HepG2 (cell line): Measurements from ENCODE around the gene MED12. TPM values are rescaled to one million over a fixed set of nuclear protein-coding genes. Genes with fewer than 3 reads are reported as not detected.

ENCODE experiments used
- AKAP8 ChIP-seq: sonication (generic); formaldehyde crosslinking; IDR thresholded peaks from 2 replicates; pipeline ENCODE4 v1.5.1; 2020; ENCODE audit warnings: mild to moderate bottlenecking, missing genetic modification reagents
- EED ChIP-seq: sonication (generic); formaldehyde crosslinking; IDR thresholded peaks from 2 replicates; pipeline ENCODE4 v1.5.0; 2020; ENCODE audit warnings: mild to moderate bottlenecking, missing genetic modification reagents
- GATAD2A ChIP-seq: IDR thresholded peaks from 2 replicates; pipeline ENCODE4 v1.6.1; 2016
- HDAC6 ChIP-seq: fragments of 200-600 bp; sonication (generic); IDR thresholded peaks from 2 replicates; pipeline ENCODE4 v1.7.0; 2017; ENCODE audit warnings: mild to moderate bottlenecking, antibody characterized with exemption, low read length, low read depth
- JUN ChIP-seq: sonication (generic); formaldehyde crosslinking; IDR thresholded peaks from 2 replicates; pipeline ENCODE4 v1.4.0; 2020; ENCODE audit warnings: mild to moderate bottlenecking, missing genetic modification reagents
- NCOA2 ChIP-seq: sonication (generic); formaldehyde crosslinking; IDR thresholded peaks from 2 replicates; pipeline ENCODE4 v1.8.0; 2022; ENCODE audit warnings: inconsistent platforms
- PAF1 ChIP-seq: IDR thresholded peaks from 2 replicates; pipeline ENCODE4 v1.6.1; 2016; ENCODE audit warnings: missing genetic modification reagents, missing compliant biosample characterization
- RCOR2 ChIP-seq: IDR thresholded peaks from 2 replicates; pipeline ENCODE4 v1.6.1; 2016; ENCODE audit warnings: missing biosample characterization, missing genetic modification reagents
- SALL1 ChIP-seq: sonication (generic); formaldehyde crosslinking; IDR thresholded peaks from 2 replicates; pipeline ENCODE4 v1.8.0; 2022; ENCODE audit warnings: mild to moderate bottlenecking, missing genetic modification reagents
- TBX3 ChIP-seq: fragments of 450-650 bp; IDR thresholded peaks from 2 replicates; pipeline ENCODE4 v1.6.1; 2017; ENCODE audit warnings: antibody characterized with exemption, mild to moderate bottlenecking, inconsistent platforms, borderline replicate concordance
- TRIM24 ChIP-seq: sonication (generic); formaldehyde crosslinking; IDR thresholded peaks from 2 replicates; pipeline ENCODE4 v1.8.0; 2022; ENCODE audit warnings: mild to moderate bottlenecking, missing genetic modification reagents
- ZNF124 ChIP-seq: sonication (generic); formaldehyde crosslinking; IDR thresholded peaks from 2 replicates; pipeline ENCODE4 v1.4.0; 2020; ENCODE audit warnings: missing genetic modification reagents
- ZNF143 ChIP-seq: sonication (generic); formaldehyde crosslinking; IDR thresholded peaks from 2 replicates; pipeline ENCODE4 v1.4.0; 2020; ENCODE audit warnings: missing genetic modification reagents
- ZNF207 ChIP-seq: fragments of 450-650 bp; IDR thresholded peaks from 2 replicates; pipeline ENCODE4 v1.6.1; 2016; ENCODE audit warnings: antibody characterized with exemption, borderline replicate concordance
- ZNF224 ChIP-seq: sonication (generic); formaldehyde crosslinking; IDR thresholded peaks from 2 replicates; pipeline ENCODE4 v1.5.0; 2020; ENCODE audit warnings: mild to moderate bottlenecking, missing genetic modification reagents
- ZNF382 ChIP-seq: sonication (generic); formaldehyde crosslinking; IDR thresholded peaks from 2 replicates; pipeline ENCODE4 v1.5.0; 2020; ENCODE audit warnings: missing genetic modification reagents, mild to moderate bottlenecking, borderline replicate concordance
- ZNF414 ChIP-seq: sonication (generic); formaldehyde crosslinking; IDR thresholded peaks from 2 replicates; pipeline ENCODE4 v1.5.0; 2020; ENCODE audit warnings: missing genetic modification reagents
- ZNF44 ChIP-seq: sonication (generic); formaldehyde crosslinking; IDR thresholded peaks from 2 replicates; pipeline ENCODE4 v1.5.1; 2020; ENCODE audit warnings: mild to moderate bottlenecking, missing genetic modification reagents
- ZNF546 ChIP-seq: sonication (generic); formaldehyde crosslinking; conservative IDR thresholded peaks from 2 replicates; pipeline ENCODE4 v1.8.1; 2023; ENCODE audit warnings: mild to moderate bottlenecking, missing genetic modification reagents
- polyA plus RNA-seq, 8 experiments: library from polyadenylated mRNA; depleted of rRNA in 3 of 8; stranded (reverse) in 7 of 8; unstranded in 1 of 8; fragments of >200 nt; fragmentation: Illumina TruSeq in 4 of 8; extraction: Trizol in 4 of 8; gene quantifications; 2 replicates each; pipeline versions ENCODE4 v1.2.1 to v1.2.3, GENCODE V29; 2011 to 2016; ENCODE audit warnings: low read depth in 4 of 8, missing spikeins in 1 of 8, mixed read lengths in 1 of 8; ENCODE audit not compliant: insufficient read depth in 1 of 8
- total RNA-seq, 5 experiments: library from RNA; depleted of rRNA; stranded (reverse); fragments of >200 nt; fragmentation: Illumina TruSeq; extraction: Trizol; gene quantifications; 2 replicates each; pipeline ENCODE4 v1.2.3, GENCODE V29; 2016; ENCODE audit warnings: low read depth in 1 of 5
- TF ChIP-seq, protein P1 (sequence below): sonication (generic); formaldehyde crosslinking; IDR thresholded peaks from 2 replicates; pipeline ENCODE4 v1.5.0; 2020; ENCODE audit warnings: mild to moderate bottlenecking, missing genetic modification reagents
- TF ChIP-seq, protein P2 (sequence below): sonication (generic); formaldehyde crosslinking; IDR thresholded peaks from 2 replicates; pipeline ENCODE4 v1.5.1; 2020; ENCODE audit warnings: missing genetic modification reagents, mild to moderate bottlenecking, borderline replicate concordance
- TF ChIP-seq, protein P3 (sequence below): IDR thresholded peaks from 2 replicates; pipeline ENCODE4 v1.6.1; 2016; ENCODE audit warnings: missing genetic modification reagents, missing compliant biosample characterization
- TF ChIP-seq, protein P4 (sequence below): sonication (generic); formaldehyde crosslinking; IDR thresholded peaks from 2 replicates; pipeline ENCODE4 v1.4.0; 2020; ENCODE audit warnings: missing genetic modification reagents, borderline replicate concordance

The MED12 gene
- total and polyA plus RNA-seq, 2 of the 13 experiments (the other 11 are each of a cell fraction or from before 2014, with no cell fraction given): 9.4 to 15.0 TPM

GRCh38 chrX:71081330-71082123, 36.9 kb upstream of the MED12 start (continued):
- TF ChIP-seq, protein P1, sequence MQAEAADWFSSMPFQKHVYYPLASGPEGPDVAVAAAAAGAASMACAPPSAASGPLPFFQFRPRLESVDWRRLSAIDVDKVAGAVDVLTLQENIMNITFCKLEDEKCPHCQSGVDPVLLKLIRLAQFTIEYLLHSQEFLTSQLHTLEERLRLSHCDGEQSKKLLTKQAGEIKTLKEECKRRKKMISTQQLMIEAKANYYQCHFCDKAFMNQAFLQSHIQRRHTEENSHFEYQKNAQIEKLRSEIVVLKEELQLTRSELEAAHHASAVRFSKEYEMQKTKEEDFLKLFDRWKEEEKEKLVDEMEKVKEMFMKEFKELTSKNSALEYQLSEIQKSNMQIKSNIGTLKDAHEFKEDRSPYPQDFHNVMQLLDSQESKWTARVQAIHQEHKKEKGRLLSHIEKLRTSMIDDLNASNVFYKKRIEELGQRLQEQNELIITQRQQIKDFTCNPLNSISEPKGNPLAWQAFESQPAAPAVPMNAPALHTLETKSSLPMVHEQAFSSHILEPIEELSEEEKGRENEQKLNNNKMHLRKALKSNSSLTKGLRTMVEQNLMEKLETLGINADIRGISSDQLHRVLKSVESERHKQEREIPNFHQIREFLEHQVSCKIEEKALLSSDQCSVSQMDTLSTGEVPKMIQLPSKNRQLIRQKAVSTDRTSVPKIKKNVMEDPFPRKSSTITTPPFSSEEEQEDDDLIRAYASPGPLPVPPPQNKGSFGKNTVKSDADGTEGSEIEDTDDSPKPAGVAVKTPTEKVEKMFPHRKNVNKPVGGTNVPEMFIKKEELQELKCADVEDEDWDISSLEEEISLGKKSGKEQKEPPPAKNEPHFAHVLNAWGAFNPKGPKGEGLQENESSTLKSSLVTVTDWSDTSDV (CRISPR knock-in tag): no peak
- TF ChIP-seq EED (CRISPR knock-in tag) (no peak), RCOR2 (CRISPR knock-in tag) (no peak), ZNF546 (CRISPR knock-in tag) (no peak), HDAC6 (no peak), AKAP8 (CRISPR knock-in tag) (no peak), ZNF124 (CRISPR knock-in tag) (no peak), ZNF143 (CRISPR knock-in tag) (no peak), TBX3 (no peak), ZNF224 (CRISPR knock-in tag) (no peak), JUN (CRISPR knock-in tag) (0 out of 2 replicates have a peak, but pooled peaks have one; percentile 21), ZNF382 (no peak), GATAD2A (CRISPR knock-in tag) (peak; percentile 67), SALL1 (CRISPR knock-in tag) (peak; percentile 28; the same call in 1 of the 2 replicates), PAF1 (CRISPR knock-in tag) (no peak), ZNF44 (CRISPR knock-in tag) (no peak), ZNF207 (no peak), NCOA2 (CRISPR knock-in tag) (peak; percentile 34; the same call in 1 of the 2 replicates), TRIM24 (CRISPR knock-in tag) (no peak), ZNF414 (CRISPR knock-in tag) (no peak)
- TF ChIP-seq, protein P2, sequence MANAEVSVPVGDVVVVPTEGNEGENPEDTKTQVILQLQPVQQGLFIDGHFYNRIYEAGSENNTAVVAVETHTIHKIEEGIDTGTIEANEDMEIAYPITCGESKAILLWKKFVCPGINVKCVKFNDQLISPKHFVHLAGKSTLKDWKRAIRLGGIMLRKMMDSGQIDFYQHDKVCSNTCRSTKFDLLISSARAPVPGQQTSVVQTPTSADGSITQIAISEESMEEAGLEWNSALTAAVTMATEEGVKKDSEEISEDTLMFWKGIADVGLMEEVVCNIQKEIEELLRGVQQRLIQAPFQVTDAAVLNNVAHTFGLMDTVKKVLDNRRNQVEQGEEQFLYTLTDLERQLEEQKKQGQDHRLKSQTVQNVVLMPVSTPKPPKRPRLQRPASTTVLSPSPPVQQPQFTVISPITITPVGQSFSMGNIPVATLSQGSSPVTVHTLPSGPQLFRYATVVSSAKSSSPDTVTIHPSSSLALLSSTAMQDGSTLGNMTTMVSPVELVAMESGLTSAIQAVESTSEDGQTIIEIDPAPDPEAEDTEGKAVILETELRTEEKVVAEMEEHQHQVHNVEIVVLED: no peak
- TF ChIP-seq, protein P3, sequence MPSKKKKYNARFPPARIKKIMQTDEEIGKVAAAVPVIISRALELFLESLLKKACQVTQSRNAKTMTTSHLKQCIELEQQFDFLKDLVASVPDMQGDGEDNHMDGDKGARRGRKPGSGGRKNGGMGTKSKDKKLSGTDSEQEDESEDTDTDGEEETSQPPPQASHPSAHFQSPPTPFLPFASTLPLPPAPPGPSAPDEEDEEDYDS (CRISPR knock-in tag): peak; percentile 24; the same call in 1 of the 2 replicates
- TF ChIP-seq, protein P4, sequence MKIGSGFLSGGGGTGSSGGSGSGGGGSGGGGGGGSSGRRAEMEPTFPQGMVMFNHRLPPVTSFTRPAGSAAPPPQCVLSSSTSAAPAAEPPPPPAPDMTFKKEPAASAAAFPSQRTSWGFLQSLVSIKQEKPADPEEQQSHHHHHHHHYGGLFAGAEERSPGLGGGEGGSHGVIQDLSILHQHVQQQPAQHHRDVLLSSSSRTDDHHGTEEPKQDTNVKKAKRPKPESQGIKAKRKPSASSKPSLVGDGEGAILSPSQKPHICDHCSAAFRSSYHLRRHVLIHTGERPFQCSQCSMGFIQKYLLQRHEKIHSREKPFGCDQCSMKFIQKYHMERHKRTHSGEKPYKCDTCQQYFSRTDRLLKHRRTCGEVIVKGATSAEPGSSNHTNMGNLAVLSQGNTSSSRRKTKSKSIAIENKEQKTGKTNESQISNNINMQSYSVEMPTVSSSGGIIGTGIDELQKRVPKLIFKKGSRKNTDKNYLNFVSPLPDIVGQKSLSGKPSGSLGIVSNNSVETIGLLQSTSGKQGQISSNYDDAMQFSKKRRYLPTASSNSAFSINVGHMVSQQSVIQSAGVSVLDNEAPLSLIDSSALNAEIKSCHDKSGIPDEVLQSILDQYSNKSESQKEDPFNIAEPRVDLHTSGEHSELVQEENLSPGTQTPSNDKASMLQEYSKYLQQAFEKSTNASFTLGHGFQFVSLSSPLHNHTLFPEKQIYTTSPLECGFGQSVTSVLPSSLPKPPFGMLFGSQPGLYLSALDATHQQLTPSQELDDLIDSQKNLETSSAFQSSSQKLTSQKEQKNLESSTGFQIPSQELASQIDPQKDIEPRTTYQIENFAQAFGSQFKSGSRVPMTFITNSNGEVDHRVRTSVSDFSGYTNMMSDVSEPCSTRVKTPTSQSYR (CRISPR knock-in tag): peak; percentile 42; the same call in 1 of the 2 replicates
